OCI-LY1 (cell line): ENCODE data around the gene CRB3.

Experiments
- EZH2 ChIP-seq: fragments of 200-600 bp; sonication (generic), shearing (Covaris generic); IDR thresholded peaks from 2 replicates; pipeline ENCODE4 v1.8.0; 2017; ENCODE audit warnings: borderline replicate concordance, mixed run types, mild to moderate bottlenecking, antibody characterized with exemption, low read length, moderate library complexity, mixed read lengths
- TF ChIP-seq, protein P1 (sequence below): fragments of 200-600 bp; sonication (generic), shearing (Covaris generic); IDR thresholded peaks from 2 replicates; pipeline ENCODE4 v1.5.1; 2017; ENCODE audit warnings: mild to moderate bottlenecking, antibody characterized with exemption, low read length, moderate library complexity, mixed read lengths

DNA sequence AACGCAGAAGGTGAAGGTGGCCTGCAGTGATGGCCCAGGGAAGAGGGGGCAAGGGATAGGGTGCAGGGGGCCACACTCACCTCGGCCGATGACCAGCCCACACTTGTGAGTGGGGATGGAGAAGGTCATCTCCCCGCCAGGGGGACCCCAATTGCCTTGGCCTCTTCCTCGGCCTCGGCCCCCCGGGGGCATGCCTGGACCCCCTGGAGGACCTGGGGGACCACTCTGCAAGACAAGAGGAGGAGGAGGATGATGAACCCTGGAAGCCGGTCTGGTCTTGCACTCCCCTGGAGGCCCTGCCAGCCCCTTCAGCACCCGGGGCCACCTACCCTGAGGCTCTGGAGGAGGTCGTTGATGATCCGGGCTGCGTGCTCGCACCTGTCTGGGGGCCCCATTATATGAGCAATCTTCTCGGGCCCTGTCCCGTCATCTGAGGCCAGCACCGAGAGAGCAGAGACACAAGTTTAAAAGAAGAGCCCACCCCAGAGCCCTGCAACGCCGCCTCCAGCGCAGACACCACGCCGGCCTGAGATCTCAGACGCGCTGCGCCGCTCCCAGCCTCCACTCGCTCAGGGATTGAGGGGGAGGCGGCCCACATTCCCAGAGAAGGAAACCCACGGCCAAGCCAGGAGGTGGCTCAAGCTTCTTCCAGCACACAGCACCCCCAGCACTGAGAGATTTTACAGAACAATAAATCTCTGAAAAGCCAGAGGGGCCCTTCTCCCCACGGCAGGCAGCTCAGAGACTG is 47.2 kb upstream of the CRB3 start:
- no peak for TF ChIP-seq EZH2
- TF ChIP-seq, protein P1, sequence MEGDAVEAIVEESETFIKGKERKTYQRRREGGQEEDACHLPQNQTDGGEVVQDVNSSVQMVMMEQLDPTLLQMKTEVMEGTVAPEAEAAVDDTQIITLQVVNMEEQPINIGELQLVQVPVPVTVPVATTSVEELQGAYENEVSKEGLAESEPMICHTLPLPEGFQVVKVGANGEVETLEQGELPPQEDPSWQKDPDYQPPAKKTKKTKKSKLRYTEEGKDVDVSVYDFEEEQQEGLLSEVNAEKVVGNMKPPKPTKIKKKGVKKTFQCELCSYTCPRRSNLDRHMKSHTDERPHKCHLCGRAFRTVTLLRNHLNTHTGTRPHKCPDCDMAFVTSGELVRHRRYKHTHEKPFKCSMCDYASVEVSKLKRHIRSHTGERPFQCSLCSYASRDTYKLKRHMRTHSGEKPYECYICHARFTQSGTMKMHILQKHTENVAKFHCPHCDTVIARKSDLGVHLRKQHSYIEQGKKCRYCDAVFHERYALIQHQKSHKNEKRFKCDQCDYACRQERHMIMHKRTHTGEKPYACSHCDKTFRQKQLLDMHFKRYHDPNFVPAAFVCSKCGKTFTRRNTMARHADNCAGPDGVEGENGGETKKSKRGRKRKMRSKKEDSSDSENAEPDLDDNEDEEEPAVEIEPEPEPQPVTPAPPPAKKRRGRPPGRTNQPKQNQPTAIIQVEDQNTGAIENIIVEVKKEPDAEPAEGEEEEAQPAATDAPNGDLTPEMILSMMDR: no peak
